Measurements from ENCODE around the gene HDAC9.
"Not testable (repeated sequence)": the region's sequence is repeated elsewhere in the genome, so short reads cannot be mapped to it uniquely, and the experiment has no call there.

HDAC9 gene

DNA sequence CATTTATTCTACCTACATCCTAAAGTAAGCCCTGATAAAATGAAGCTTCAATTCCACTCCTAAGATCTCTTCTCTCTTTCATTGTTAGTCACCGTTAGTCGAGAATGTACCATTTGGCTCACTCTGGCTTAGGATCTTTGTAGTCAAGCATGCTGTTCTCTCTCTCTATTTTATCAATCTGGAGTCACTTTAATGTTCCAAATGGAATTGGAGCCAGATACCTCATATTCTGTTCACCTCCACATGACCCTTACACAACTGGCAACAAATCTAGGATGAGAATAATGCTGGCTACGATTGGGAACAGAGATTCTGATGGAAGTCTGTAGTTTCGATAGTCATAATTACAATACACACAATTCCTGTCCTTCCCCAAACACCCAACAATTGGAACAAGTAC is 408.1 kb downstream of the HDAC9 start:
- no peak for DNase-seq

DNA sequence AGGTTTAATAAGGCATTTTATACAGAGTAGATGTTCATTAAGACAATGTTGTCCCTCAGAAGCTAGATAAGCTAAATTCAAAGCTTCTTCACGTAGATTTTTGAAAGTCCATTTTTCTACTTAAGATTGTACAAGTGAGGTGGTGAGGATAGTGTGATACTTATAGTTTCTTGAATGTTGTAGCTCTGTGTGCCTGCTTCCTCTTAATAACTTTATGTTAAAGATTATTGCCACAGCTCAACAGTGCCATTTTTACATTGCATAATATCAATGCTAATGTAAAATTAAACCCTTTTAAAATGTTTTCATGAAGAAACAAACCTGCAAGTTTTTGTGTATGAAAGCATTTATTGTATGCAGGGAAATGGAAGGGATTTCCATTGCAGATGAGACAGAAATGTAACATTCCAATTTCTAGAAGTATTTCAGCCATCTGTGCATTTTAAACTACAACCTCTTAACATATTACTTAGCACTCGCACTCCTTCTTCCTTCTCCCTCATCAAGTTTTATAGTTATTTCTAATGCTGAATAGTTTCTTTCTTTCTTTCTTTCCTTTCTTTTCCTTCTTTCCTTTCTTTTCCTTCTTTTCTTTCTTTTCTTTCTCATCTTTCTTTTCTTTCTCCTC is 409.9 kb downstream of the HDAC9 start:
- DNase-seq, result no peak

DNA sequence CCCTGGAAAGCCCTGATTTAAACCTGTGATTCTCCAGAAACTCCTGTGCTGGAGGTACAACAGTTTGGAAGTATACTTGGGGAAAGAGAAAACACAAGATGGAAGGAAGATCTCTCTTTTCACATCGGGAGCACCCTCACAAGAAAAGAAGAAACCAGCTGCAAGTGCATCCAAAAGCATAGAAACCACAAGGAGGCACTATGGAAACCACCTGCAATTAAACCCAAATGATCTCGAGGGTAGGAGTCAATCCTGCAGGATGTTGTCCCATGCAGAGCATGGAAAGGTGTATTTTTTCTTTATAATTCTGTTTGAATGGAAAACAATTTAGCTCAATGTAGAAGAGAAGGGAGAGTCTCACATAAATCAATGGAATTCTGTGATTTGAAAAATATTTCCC is 411.4 kb downstream of the HDAC9 start:
- DNase-seq, result no peak

DNA sequence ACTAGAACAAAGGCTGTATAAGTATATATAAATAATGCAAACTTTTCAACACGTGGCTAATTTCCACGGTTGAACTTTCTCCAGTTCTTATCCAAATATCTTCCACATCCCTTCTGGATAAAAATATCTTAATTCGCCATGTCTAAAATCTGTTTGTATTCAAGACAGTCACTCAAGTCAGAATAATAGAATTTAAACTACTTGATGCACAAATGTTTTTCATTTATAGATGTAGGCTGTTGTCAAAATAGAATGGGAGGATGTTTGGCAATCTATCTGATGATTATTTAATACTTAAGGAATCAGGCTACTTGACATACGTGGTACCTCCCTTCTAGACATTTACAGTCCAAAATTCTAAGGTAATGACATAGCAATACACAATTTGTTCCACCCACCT is 417.6 kb downstream of the HDAC9 start:
- no peak for DNase-seq

DNA sequence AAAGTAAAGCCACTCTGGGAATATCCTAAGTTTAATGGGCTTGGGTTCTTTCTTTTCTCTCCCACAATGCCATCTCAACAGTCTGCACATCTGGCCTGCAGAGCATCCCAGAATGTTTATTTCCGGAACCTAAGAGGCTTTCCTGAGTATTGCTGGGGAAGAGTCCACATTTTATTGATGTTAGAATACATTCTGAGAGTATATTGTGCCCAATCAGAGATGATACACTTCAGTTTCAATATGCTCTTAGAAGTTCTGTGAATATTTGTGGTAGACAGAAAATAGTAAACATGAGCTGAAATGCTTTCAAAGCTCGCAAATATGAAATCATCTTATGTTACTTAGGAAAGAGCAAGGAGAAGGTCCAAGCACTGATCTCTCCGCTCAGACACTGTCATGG is 421.3 kb downstream of the HDAC9 start:
- DNase-seq, result no peak

DNA sequence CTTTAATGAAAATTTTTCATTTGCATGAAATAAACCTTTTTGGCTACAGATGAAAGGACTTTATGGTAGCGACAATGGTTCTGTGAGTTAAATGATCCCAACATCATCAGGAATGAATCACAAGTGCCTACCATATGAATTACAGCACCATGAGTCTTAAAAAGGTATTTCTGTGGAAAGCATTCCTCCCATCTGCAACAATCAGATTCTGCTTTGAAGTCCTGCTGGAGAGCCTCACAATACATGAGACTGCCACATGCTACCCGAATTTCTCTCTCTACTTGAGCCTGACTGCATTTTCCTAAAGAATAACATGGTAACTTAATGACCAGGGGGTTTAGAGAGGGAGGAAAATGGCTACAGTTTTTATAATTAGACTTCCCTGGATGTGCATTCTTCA is 431.6 kb downstream of the HDAC9 start:
- no peak for DNase-seq

DNA sequence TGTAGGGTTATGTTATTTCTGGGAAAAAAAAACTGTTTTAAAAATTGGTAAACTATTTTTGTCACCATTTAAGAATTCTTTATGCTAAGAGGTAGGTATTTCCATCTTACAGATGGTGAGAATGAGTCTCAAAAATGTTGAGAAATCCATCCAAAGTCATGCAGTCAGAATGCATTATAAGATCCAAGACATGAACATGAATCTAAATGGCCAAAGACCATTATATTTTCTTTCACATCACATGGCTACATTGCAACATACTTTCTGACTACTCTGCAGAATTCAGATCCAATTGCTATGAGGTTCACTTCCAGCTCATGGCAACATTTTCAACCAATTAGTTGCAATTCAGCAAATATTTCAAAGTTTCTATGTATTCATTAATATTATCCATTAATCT is 440.7 kb downstream of the HDAC9 start:
- DNase-seq, result no peak

DNA sequence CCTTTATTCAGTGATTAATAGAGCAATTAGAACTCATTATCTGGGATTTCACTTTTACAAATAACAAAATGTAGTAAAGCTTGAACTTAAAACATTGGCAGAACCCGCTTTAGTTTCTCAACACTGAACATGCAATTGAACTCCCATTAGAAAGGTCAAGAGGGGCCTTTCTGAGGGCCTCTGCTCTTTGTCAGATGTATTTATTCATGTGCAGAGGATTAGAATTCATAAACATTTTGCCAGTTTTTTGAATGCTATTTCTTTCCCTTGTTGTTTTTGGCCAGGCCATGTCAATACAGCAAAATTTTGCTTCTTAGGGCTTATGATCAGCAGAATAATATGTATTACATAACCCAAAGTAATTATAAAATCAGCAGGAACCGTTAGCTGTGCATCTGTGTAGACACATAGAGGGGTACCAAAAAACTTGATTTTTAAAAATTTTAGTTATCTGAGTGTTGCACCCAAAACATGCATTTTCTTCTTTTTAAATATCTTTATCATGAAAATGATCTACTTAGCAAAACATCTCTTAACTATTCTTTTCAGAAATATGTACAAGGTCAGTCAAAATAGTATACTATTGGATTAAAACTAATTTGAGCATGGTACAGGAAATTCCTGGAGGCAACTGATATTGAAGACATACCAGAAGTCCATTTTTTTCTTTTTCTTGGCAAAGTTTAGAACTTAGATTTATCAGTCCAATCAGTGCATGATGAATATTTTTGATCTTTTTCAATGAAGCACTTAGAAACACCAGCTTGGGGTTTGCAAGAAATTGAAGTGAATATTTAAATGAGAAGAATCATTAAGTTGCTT is 444.4 kb downstream of the HDAC9 start:
- DNase-seq, result no peak

DNA sequence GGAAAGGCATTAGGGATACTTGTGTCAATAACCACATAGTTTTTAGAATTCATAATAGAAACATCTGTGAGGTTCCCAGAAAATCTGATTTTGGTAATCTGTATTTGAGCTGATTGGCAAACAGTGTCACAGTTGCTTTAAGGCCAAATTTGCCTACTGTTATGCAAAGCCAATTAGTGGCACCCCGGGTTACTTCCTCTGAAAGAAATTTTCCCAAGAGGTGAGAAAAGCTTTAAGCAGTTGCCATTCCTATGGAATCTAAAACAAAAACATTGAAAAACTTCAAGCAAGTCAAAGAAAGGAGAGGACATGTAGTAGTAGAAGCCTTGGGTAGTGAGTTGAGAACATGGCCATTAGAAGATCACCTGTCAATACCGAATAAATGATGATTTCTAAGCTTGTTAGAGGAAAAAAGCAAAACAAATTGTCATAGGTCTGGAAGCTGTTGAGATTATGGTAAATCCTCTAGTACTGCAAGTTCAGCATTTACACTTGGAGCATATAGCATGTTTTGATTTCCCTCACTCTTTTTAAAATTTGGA is 445.1 kb downstream of the HDAC9 start:
- no peak for DNase-seq

DNA sequence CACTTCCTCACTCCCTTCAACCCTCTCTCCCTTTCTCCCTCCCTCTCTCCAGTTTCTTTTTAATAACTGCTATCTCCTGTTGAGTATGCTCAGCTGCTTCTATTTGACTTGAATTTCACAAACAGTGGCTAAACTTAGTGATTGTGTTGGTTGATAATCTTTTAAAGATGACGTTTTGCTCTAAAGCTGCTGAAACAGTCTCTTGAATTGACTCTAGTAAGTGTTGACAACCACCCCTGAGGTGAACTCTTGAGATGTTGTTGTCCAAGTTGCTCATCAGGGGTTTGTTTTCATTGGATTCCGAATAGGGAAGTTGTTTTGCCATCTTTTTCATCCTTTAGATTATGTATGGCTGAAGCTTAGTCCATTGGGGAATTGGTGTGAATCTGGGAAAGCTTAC is 445.7 kb downstream of the HDAC9 start:
- DNase-seq, result no peak

DNA sequence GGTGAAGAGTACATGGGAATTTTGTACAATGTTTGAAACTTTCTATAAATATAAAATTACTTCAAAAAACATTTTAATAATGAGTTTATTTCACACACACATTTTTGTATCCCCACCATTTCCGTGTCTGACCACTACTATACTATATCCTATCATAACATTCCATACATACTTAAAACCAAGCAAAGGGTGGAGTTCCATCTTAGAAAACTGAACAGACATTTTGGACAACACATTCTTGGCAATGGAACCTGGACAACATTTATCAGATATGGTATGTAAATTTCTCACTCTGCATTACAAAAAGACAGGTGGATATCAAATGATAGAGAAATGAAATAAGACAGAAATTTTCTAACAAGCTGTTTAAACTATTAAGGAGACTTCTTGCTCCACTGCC is 453.0 kb downstream of the HDAC9 start:
- DNase-seq, result no peak

DNA sequence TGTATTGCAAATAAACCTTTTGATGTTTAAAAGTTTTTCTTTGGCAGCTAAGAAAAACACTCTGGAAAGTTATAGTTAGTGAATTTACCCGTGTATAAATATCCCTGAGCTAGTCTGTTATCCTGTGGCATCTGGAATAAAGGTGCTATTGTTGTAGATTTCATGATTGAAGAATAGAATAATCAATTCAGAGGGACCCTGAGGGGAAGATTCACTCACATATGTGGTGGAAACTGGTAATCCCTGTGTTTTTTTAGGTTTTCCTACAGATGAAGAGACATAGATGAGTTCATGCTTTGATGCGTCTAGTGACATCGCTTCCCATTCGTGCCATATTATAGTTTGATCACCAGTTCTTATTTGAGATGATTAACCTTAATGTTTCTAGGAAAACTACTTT is 457.3 kb downstream of the HDAC9 start:
- no peak for DNase-seq

DNA sequence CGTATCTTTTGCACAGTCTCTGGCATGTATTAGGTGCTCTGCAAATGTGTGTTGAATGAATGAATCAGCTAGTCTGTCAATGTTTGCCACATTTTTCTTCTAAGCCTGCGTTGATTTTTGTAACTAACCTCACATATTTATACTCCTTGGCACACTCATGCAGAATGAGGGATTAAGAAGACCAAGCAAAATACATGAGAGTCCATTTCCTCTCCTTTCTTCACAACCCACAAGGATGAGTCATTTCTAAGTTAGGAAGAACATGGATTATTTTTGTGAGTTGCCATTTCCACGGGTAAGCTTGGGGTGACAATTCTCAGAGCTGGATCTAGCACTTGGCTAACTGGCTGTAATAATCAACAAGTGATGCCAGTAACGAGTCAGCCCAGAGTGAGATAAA is 463.1 kb downstream of the HDAC9 start:
- DNase-seq, result no peak

DNA sequence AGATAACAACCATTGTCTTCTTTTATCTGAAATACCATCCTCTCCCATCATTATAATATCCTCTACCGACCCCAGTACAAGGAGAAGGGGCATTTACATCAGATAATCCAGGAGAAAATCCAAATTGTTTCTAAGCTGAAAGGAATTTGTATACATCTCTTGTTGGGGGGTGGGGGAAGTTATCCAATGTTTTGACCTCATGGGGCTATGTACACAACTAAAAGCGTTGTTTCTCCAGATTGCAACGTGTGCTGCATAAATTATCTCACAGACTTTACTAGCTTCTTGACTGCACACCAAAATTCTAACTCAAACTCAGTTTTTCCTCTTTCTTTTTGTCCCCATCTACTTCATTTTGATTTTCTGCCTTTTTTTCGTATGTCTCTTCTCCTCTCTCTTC is 465.2 kb downstream of the HDAC9 start:
- DNase-seq, result no peak

DNA sequence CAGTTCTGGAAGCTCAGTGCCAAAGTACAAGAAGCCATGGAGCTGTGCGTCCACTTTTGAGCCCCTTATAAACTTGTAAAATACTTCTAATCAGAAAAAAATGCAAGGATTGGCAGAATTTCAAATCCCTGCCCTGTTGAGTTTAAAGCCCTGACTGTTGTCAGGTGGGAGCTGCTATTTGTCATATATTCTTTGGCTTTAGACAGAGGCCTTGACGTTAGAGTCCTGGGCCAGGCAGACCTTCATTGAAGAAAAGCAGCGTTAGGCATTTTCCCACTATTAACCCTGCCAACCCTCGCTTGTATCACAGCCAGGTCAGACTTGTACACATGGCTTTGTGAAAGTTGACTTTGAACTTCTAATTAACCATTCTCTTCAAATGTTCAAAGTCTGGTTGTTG is 466.5 kb downstream of the HDAC9 start:
- DNase-seq, result no peak

DNA sequence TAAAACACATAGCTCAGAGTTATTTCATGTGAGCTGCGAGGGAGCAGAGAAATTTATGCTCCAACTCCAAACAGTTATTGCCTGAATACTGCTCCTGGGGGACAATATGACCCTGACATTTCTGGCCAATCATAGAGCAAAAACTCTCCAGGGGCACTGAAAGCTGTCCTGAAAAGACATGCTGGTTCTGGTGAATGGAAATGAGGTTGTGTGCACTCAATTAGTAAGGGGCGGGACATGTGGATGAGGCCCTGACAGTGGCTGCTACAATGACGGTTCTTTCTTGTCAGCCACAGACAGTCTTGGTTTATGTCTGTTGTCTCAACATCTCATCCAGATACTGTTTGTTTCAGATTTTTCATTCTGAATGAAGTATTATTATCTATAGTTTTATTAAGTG is 470.1 kb downstream of the HDAC9 start:
- DNase-seq, result no peak

DNA sequence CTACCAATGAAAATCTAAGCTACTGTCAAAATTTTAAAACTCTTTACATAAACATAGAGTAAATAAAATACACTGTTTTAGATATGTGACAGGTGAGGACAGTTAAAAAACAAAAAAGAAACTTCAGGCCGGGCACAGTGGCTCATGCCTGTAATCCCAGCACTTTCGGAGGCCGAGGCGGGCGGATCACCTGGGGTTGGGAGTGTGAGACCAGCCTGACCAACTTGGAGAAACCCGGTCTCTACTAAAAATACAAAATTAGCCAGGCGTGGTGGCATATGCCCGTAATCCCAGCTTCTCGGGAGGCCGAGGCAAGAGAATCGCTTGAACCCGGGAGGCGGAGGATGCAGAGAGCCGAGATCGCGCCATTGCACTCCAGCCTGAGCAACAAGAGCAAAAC is 472.2 kb downstream of the HDAC9 start:
- not testable (repeated sequence) for DNase-seq

DNA sequence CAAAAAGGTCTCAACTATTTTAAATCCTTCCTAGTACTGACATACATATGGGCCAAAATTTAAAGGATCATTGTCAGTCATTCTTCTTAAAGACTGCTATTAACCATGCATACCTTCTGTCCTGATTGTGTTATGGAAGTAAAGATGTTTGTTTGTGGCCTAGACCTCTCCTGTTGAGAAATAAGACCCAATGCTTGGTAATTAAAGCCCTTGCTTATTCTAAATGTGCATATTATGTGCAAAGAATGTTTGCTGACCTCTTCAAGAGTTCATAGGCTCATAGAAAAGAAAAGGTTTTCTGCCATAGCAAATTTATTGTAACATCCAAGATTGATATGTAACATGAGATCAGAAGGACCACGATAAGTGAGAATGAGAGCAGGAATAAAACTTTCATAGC is 476.3 kb downstream of the HDAC9 start:
- DNase-seq, result no peak

DNA sequence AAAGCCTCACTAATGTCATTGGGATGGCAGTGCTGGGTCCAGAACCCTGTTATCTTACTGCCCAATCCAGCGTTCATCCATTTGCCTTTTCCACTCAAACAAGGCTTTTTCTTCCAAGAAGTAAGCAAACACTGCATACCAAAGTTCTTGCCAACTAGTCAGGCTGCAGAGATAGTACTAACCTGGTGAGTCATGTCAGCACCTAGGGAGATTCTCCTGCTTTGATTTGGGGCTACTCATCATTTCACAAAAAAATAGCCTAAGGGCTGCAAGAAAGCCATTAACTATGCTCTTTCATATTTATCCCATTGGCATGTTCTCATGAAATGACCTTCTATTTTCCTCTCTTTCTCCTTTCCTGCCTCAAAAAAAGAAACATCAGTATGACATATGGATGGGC is 479.3 kb downstream of the HDAC9 start:
- peak in 1 of 2 experiments; percentile 40 for DNase-seq

DNA sequence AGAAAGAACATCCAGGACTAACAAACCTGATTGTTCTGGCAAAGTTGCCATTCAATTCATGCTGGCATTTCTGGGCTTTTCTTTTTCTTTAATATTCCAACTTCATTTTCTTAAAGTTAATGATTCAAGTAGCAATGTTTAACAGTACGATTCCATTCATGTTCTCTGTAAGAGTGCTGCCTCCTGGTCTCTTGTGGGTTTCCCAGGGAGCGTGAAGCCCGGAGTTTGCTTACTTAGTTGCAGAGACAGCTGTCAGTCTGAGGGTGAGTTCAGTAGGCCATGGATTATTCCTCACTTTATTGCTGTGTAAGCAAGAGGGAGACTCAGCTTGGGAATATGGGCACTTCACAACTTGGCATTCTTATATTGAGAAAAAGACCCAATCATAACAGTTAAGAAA is 479.7 kb downstream of the HDAC9 start:
- no peak for DNase-seq

DNA sequence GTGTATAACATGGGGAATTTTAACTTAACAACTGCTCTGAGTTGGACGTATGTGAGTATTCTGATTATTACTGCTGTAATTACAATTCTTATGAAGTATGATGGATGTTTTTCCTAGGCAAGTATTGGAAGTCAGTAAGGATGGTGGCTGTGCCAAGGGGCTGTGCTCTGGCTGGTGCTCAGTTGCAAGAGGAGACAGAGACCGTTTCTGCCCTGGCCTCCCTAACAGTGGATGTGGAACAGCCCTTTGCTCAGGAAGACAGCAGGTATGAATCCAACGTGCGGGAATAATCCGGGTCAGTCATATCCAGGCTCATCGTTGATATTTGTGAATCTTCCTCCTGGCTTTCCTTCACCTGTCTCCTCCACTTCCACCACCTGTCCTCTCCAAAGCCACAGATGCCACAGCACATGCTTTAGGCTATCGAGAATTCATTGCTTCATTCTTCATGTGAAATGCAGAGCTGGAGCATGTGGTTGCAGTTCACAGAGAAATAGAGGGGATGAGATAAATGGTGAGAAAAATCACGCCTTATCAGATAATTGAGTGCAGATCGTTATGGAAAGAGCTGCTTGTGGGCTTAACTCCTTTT is 480.2 kb downstream of the HDAC9 start:
- DNase-seq, result no peak

DNA sequence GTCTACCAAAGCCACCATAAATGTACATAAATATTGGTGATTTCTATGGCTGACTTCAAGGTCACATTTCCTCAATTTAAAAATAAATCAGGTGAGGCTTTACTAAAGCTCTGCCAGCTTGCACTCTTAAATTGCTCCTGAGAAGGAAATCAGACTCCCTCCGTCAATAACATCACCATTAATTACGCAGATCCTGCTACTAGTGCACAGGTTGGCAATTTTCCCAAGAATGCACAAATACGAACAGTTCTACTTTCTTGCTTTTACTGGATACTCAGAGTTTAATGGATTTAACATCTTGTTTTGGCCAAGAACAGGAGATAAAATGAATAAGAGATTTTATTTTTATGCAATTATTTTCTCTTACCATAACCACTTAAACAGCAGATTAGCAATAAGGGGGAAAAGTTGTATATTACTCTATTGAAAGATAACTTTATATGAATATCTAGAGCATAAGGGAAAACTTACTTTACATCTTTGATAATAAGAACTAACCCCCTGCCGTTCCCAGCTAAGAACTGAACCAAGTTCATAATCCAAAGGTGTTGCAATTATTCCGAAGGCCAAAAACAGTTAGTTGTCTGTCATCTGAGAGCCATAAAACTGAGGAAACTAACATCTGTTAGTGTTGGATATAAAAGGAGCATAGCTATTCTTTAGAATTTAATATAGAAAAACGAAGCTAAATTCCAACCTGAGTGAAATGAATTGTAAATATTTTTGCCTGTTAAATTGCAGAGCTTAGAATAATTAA is 481.3 kb downstream of the HDAC9 start:
- DNase-seq, result no peak

DNA sequence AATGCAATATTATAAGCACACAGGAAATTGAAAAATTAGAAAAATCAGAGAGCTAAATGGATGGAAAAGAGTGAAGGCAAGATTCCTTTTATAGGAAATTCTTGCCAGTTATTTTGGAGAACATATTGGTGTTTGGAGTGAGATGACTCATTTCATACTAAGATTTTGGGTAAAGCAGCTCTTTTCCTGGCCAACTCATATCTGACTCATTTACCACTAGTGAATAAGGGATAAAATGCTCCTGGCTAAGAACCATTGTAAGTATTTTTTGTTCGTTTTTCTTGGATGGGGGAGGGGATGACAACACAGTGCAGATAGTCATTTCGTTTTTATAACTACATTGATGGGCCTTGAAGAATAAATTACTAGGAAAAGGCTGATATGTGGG is 482.6 kb downstream of the HDAC9 start:
- peak; percentile 64 to 93 for DNase-seq
